HG03135 (cell line): ENCODE results near the gene TBCB.
"Not testable (repeated sequence)": the region's sequence is repeated elsewhere in the genome, so short reads cannot be mapped to it uniquely, and the experiment has no call there.

ENCODE experiments used
- ATAC-seq: cut with Tn5 transposase; IDR thresholded peaks from one replicate; pipeline ENCODE4 v1.9.1; 2021; ENCODE audit warnings: mild to moderate bottlenecking, moderate library complexity; ENCODE audit not compliant: unreplicated experiment

The TBCB gene, protein sequence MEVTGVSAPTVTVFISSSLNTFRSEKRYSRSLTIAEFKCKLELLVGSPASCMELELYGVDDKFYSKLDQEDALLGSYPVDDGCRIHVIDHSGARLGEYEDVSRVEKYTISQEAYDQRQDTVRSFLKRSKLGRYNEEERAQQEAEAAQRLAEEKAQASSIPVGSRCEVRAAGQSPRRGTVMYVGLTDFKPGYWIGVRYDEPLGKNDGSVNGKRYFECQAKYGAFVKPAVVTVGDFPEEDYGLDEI

DNA sequence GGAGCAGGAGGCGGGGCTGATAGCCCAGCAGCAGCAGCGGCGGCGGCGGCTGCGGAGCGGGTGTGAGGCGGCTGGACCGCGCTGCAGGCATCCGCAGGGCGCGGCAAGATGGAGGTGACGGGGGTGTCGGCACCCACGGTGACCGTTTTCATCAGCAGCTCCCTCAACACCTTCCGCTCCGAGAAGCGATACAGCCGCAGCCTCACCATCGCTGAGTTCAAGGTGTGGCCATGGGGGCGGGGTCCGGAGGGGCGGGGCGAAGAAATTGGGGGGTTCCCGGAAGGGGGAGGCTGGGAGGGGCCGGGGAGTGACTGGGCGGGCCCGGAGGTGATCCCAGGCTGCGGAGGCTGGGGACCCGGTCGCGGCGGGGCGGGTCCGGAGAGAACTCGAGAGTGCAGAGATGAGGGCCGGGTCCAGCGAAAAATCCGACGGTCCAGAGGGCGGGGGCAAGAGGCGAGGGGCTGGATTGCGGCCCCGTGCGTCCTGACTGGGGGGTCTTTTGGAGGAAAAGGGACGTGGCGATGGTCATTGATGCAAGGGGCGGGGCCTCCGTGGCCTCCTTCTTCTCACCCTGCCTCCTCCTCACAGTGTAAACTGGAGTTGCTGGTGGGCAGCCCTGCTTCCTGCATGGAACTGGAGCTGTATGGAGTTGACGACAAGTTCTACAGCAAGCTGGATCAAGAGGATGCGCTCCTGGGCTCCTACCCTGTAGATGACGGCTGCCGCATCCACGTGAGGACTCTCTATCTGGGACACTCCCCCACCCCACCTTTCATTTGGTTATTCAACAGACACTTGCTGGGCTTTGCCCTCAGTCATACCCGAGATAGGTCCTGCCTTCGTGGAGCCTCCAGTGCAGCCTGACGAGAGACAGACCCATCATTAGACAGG lies at the start of gene TBCB:
TSS of gene TBCB (plus strand) at position 16 of the 891 bp plus-strand sequence. CDS start at position 109, 93 bp downstream.
- peak; percentile 36 for ATAC-seq

DNA sequence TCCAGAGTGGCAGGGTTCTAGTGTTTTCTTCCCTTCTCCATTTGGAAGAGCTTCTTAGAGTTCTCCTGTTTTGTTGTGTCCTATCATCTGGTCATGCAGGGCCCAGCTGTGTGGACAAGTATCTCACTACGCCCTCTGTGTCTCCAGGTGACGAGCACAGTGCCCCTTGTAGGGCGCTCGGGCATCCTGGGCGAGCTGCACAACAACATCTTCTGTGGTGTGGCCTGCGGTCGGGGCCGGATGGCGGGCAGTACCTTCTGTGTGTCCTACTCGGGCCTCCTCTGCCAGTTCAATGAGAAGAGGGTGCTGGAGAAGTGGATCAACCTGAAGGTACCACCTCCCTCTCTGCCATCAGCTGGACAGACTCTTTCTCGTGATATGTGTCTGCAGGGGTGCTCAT lies 47.6 kb upstream of the TBCB start:
- ATAC-seq, result no peak

DNA sequence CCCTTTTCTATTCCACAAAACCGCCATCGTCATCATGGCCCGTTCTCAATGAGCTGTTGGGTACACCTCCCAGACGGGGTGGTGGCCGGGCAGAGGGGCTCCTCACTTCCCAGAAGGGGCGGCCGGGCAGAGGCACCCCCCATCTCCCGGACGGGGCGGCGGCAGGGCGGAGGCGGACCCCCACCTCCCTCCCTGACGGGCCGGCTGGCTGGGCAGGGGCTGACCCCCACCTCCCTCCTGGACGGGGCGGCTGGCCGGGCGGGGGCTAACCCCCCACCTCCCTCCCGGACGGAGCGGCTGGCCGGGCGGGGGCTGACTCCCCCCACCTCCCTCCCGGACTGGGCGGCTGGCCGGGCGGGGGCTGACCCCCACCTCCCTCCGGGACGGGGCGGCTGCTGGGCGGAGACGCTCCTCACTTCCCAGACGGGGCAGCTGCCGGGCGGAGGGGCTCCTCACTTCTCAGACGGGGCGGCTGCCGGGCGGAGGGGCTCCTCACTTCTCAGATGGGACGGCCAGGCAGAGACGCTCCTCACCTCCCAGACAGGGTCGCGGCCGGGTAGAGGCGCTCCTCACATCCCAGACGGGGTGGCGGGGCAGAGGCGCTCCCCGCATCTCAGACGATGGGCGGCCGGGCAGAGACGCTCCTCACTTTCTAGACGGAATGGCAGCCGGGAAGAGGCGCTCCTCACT lies 46.3 kb upstream of the TBCB start:
- not testable (repeated sequence) for ATAC-seq

DNA sequence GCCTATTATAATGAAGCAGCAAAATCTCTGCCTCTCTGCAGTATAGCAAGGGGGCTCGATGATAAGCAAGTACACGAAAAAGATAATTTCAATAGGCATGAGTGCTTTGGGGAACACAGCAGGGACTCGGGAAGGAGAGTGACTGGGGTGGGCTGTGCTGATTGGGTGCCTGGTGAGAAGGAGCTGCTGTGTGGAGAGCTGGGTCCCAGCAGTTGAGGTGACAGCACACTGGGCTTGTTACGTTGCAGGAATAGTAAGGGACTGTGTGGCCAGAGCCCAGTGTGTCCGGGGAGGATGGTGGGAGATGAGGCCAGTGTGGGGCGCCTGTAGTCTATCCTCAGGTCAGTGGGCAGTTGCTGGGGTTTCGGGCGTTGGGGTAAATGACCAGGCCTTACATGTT lies 43.2 kb upstream of the TBCB start:
- no peak for ATAC-seq

DNA sequence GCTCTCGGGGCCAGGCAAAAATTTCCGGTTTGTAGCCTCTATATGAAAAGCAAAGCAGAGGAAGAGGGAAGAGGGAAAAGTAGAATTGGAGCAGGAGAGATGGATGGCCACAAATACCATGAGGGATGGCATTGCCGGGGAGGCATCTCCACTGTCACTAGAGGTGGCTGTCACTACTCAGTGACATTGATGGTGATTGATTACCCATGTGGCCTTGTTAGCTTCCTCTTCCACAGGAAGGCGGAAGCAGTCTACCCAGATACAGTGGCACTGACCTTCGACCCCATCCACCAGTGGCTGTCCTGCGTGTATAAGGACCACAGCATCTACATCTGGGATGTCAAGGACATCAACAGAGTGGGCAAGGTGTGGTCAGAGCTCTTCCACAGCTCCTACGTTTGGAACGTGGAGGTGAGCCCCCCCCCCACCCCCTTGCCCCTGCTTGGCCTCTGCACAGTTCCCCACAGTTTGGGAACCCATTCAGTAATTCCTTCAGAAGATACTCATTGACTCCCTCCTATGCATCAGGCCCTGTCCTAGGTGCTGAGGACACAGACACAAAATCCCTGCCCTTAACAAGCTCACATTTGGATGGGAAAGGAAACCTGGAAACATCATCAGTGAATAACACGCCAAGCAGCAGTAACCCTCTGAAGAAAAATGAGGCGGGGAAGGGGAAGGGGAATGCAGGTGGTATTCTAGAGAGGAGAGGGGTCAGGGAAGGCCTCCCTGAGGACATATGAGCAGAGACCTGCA lies 42.0 kb upstream of the TBCB start:
- no peak for ATAC-seq

DNA sequence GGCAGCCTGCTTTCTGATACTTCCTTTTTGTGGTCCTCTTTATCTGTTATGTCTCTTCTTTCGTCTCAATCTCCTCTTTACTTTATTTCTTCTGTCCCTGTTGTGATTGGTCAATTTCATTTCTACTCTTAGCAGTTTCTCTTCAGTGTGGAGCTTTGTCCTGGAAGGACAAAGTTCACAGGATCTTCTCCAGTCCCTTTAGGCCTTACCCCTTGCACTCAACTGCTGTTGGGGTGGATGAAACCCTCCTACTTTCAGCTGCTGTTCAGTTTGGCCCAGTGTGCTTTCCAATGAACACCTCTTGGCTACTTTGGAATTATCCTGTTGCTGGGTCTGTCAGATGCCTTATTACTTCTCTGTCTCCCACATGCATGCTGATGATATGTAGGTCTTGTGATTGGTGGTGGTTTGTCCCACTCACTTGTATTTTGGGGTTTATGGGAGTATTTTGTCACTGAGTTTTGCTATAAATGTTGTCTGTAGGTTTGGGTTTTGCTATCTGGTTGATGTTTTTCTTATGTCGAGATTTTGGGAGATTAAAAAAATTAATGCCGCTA lies 35.8 kb upstream of the TBCB start:
- ATAC-seq, result no peak

DNA sequence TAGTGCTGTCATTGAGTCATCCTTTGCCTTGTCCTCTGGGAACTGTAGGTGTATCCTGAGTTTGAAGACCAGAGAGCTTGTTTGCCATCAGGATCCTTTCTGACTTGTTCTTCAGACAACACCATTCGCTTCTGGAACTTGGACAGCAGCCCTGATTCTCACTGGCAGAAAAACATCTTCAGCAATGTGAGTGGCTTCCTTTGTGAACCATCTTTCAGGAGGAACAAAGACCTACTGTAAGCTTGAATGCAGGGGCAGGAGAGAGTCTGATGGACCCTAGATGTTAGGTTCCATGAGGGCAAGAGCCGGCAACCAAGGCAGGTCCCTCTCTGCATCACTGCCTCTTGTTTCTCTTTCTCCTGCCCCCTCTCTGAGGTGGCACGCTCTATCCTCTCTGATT lies 33.9 kb upstream of the TBCB start:
- no peak for ATAC-seq

DNA sequence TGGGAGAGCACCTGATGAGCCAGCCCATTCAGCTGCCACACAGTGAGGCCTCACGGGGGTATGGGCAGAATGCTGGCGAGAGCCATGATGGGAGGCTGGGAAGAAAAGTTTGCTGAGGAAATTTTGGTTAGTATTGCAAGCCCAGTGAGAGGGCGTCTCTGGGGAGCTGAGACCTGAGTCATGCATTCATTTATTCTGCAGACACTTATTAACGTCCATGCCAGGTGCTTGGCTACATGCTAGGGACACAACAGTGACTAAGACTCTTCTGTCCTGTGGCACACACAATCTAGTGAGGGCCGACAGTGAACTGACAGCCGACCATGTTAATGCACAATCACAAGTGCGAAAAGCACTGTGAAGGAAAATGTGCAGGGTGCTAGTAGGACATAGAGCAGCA lies 33.4 kb upstream of the TBCB start:
- no peak for ATAC-seq

DNA sequence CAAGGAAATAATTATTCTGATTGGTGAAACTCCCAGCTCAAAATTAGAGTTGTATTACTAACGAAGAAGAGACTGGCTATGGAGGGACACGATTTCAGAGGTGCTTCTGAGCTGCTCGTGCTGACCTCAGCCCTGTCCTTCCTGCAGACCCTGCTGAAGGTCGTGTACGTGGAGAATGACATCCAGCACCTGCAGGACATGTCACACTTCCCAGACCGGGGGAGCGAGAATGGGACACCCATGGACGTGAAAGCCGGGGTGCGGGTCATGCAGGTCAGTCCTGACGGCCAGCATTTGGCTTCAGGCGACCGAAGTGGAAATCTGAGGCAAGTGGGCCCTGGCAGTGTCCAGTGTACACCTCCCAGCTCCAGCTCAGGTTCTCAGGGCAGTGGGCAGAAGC lies 32.4 kb upstream of the TBCB start:
- ATAC-seq, result no peak

DNA sequence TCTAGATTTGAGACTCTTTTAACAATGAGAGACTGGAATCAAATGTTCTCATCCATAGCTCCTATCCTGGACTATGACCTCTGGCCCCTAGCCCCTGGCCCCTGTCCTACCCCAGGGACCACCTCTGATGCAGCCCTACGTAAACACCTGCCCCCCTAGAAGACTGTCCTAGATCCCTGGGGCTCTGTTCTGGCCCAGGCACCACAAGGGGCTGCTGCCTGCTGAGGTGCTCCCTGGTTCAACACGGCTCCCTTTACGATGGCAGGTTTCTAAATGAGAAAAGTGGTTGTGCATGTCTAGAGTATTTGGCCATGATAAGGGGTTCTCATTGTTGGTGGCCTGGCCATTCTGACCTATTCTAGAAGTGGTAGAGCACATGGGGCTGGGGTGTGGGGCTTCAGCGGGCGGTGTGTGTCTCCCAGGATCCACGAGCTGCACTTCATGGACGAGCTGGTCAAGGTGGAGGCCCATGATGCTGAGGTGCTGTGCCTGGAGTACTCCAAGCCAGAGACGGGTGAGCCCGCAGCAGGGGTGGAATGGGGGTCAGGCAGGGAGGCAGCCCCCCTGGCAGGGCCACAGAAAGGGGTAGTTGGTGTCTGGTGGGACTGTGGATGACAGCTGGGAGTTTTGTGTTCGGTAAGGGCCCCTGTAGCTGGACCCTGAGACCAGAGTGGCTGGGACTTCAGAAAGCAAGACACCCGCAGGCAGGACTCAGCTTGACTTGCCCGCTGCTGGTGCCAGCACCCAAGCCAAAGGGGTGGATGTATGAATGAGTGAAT lies 30.8 kb upstream of the TBCB start:
- no peak for ATAC-seq

DNA sequence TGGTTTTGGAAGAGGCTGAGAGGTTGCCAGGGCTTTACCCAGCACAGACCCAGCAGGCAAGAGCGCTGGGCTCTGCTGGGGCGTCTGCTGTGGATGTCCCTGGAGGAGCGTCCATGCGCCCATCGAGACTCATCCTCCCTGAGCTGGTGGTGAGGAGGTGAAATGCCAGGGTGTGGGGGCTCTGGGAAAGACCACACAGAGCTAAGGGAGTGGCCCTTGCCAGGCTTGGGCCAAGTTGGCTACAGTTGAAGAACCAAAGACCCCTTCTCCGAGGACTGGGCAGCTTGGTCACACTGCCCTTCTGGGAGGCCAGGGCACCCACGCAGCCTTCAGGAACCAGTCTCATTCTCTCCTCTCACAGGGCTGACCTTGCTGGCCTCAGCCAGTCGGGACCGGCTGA lies 28.9 kb upstream of the TBCB start:
- no peak for ATAC-seq

DNA sequence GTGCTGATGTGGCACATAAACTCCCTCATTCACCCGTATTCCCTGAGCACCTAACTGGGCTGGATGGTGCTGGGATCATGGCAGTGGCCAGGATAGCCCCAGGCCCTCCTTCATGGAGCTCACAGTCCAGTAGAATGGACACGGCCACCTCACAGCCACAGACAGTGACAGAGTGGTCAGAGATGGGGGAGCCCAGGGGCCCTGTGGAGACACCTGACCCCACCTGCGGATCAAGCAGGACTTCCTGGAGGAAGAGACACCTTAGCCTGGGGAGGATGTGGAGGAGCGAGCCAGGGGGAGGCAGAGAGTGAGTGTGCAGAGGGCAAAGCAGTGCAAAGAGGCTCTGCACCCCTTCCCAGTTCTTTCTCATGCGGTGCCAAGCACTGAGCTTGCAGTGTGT lies 25.4 kb upstream of the TBCB start:
- no peak for ATAC-seq

DNA sequence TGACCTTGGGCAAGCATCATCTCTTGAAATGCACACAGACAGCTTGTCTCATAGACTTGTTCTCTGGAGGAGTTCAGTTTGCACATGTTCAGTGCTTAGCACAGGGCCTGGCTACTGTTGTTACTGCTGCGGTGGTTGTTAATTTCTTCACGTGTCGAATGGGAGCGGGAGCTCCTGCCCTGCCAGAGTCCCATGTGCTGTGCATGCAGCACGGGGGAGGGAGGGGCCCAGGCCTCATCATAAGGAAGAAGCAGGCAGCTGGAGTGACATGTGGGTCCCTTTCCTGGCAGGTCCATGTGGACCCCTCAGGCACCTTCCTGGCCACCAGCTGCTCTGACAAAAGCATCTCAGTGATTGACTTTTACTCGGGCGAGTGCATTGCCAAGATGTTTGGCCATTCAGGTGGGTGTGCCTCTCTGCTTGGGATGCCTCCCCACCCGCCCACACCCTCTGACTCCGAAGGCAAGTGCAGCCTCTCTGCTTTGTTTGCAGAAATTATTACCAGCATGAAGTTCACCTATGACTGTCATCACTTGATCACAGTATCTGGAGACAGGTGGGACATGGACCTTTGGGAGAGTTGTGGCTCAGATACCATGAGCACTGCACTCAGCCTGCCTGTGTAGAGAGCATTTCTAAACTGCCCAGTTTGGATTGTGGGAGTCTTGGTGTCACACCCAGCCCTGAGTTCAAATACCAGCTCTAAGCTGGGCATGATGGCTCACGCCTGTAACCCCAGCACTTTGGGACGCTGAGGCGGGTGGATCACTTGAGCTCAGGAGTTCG lies 24.2 kb upstream of the TBCB start:
- no peak for ATAC-seq

DNA sequence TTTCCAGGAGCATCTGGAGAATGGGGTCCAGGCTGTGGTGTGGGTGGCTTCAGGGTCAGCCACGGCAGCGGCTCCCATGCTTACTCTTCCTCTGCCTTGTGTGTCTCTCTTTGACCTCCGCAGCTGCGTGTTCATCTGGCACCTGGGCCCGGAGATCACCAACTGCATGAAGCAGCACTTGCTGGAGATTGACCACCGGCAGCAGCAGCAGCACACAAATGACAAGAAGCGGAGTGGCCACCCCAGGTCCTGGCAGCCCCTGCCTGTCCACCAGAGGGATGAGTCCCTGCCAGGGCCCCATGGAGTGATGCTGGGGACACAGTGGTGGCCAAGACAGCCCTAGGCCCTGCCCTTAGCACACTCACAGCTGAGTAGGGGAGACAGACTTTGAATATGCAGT lies 22.7 kb upstream of the TBCB start:
- no peak for ATAC-seq

DNA sequence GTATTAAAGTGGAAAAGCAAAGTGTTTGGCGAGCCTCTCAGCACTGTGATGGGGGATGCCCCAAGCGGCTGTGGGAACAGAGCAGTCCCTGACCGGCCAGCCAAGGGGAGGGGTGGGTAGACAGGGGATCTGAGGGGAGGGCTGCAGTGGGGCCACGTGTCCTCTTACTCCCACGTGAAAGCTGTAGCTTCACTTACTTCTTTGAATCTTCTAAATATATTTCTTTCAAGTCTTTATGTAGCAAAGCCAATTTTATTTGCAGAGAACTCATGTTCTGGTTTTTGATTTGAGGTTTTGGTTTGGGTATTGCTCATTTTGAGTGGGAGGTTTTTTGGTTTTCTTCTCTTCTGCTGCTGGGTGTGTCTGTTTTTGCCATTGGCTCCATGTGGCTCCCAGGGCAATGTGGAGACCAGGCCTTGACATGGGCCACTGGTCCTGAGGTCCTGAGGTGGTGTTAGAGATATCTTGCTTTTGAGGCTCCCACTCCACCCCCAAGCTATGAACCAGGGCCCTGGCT lies 22.1 kb upstream of the TBCB start:
- no peak for ATAC-seq

DNA sequence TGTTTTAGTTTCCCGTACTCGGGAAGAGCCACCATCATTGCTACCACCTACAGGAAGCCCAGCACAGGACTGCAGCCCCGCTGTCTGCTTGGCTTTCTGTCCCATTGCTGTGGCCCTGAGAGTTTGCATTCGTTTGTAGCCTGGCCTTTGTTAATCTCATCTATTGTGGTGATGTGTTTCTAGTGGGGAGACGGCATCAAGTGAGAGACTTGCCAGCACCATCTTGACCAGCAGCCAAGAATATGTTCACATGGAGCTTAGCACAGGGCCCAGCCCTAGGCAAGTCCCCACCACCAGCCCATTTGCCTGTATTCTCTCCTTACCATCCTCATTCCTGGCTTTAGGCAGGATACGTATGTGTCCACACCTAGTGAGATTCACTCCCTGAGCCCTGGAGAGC lies 21.6 kb upstream of the TBCB start:
- ATAC-seq, result no peak

DNA sequence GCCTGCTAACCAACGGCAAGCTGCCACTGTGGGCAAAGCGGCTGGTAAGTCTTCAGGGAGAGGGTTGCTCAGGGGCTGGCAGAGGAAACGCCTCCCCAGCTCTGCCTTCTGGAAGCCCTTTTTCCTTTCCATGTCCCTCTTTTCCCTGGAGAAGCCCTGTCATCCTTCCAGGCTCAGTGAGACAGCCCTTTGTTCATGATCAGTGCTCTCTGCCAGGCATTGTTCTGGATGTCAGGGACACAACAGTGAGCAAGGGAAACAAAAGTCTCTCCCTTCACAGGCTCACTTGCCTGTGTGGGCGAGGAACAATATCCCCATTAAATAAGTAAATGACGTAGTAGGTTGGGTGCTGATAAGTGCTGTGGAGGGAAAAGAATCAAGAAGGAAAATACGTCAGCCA lies 18.2 kb upstream of the TBCB start:
- ATAC-seq, result no peak

DNA sequence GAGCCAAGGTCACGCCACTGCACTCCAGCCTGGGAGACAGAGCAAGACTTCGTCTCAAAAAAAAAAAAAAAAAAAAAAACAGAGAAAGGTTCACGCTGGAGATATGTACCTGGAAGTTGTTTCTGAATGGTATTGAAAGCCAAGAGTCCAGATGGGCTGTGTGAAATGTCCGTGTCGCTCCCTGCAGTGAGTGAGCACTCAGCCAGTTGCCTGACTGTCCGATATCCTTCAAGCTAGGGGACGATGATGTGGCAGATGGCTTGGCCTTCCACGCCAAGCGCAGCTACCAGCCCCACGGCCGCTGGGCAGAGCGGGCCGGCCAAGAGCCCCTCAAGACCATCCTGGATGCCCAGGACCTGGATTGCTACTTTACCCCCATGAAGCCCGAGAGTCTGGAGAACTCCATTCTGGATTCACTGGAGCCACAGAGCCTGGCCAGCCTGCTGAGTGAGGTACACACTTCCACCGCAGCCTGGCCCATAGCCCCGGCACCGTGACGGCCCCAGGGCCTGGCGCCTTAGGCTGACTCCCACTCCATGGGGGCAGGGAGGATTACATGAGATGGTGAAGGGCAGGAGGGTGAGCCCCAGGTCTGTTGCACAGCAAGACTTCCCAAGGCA lies 16.0 kb upstream of the TBCB start:
- no peak for ATAC-seq

DNA sequence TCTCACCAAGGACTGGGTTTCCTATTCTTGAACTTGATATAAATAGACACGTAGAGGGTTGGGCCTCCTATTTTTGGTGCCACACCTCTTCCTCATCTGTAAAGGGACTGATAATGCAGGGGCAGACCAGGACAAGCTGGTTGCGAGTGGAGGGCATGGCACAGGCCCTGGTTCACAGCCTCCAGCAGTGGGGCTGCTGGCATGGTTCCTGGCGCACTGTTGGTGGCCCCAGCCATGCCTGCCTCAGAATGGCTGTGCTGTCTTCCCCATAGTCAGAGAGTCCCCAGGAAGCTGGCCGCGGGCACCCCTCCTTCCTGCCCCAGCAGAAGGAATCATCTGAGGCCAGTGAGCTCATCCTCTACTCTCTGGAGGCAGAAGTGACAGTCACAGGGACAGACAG lies 14.8 kb upstream of the TBCB start:
- ATAC-seq, result no peak
